ENCODE data around the gene OR9A2.

The OR9A2 gene

DNA sequence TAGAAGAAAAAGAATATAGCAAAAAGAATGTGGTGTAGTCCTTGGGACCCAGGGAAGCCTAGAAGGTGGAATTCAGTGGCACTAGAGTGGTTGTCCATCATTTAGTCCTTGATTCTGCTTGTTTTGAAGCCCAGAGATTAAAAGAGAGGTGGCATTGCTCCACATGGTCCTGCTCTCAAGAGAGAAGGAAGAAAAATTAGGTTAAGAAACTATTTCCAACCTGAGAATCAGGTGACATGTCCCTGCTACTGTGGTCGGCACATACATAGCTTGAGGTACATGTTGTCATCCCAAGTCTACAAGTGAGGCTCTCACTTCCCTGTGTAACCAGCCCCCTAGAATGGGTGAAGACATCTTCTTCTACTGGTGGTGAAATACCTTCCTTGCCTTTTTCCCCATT is at the start of gene OR9A2:
TSS of gene OR9A2 (minus strand) at position 101 of the 400 bp plus-strand sequence. CDS start at position 101, 0 bp downstream.
- ChIA-PET POLR2A (interaction anchor here (1.0 kb wide), 1 partner anchor 16 kb away, joined by 3 read pairs; no protein-coding TSS in a partner anchor), CTCF (interaction anchor here (1.9 kb wide), 1 partner anchor 188 kb away, joined by 9 read pairs; no protein-coding TSS in a partner anchor)
- no peak within 1 kb of the TSS for H3K4me3 ChIP-seq (ENCODE audit: low read depth, low read length)

DNA sequence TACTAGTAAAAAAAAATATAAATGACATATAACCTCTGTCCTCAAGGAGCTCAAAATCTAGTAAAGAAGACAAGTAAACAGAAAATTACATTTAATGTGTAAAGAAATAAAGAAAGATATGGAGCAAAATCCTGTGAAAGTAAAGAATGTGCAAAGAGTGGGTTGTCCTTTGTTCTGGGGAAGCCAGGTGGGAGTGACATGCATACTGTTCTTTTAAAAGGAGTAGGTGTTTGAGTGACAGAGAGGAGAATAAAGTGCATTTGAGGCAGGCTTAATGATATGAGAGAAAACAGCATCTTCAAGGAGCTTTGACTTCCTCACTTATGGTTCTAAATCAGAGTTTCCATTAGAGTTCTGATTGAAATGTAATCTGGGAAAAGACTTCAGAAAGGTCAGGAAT is 47.2 kb upstream of the OR9A2 start:
- ChIA-PET CTCF (interaction anchor here (1.3 kb wide), 1 partner anchor 141 kb away, joined by 4 read pairs; no protein-coding TSS in a partner anchor), POLR2A (no interaction called here)
- no peak for DNase-seq (ENCODE audit: low read depth, low spot score)
- no peak overlapping the region for H3K4me3 ChIP-seq (ENCODE audit: low read depth, low read length)
- TF ChIP-seq, protein P1, sequence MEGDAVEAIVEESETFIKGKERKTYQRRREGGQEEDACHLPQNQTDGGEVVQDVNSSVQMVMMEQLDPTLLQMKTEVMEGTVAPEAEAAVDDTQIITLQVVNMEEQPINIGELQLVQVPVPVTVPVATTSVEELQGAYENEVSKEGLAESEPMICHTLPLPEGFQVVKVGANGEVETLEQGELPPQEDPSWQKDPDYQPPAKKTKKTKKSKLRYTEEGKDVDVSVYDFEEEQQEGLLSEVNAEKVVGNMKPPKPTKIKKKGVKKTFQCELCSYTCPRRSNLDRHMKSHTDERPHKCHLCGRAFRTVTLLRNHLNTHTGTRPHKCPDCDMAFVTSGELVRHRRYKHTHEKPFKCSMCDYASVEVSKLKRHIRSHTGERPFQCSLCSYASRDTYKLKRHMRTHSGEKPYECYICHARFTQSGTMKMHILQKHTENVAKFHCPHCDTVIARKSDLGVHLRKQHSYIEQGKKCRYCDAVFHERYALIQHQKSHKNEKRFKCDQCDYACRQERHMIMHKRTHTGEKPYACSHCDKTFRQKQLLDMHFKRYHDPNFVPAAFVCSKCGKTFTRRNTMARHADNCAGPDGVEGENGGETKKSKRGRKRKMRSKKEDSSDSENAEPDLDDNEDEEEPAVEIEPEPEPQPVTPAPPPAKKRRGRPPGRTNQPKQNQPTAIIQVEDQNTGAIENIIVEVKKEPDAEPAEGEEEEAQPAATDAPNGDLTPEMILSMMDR (IDR thresholded peaks at IDR 0.05; ENCODE audit: insufficient read depth, low read length, missing control alignments) = no peak

More for the DNA sequence above, at the start of gene OR9A2:
- TF ChIP-seq, protein P1 (IDR thresholded peaks at IDR 0.05; ENCODE audit: insufficient read depth, low read length, missing control alignments) = no peak
- DNase-seq (ENCODE audit: low read depth, low spot score) = no peak

- ChIA-PET POLR2A (no interaction called here), CTCF (interaction anchor here (1.3 kb wide), 1 partner anchor 142 kb away, joined by 4 read pairs; no protein-coding TSS in a partner anchor)
- no peak overlapping the region for H3K4me3 ChIP-seq (ENCODE audit: low read depth, low read length)
- no peak for DNase-seq (ENCODE audit: low read depth, low spot score)
- TF ChIP-seq, protein P1 (IDR thresholded peaks at IDR 0.05; ENCODE audit: insufficient read depth, low read length, missing control alignments) = no peak
Observed at GRCh38 chr7:143073556-143073955, 46.6 kb upstream of the OR9A2 start.

- POLR2A ChIA-PET = interaction anchor here (0.6 kb wide), 1 partner anchor 851 kb away, joined by 3 read pairs; no protein-coding TSS in a partner anchor
- no peak overlapping the region for H3K4me3 ChIP-seq (ENCODE audit: low read depth, low read length)
- no peak for DNase-seq (ENCODE audit: low read depth, low spot score)
- CTCF ChIA-PET = no interaction called here
- TF ChIP-seq, protein P1 (IDR thresholded peaks at IDR 0.05; ENCODE audit: insufficient read depth, low read length, missing control alignments) = no peak
Observed at GRCh38 chr7:143069912-143070500, 43.1 kb upstream of the OR9A2 start.

DNA sequence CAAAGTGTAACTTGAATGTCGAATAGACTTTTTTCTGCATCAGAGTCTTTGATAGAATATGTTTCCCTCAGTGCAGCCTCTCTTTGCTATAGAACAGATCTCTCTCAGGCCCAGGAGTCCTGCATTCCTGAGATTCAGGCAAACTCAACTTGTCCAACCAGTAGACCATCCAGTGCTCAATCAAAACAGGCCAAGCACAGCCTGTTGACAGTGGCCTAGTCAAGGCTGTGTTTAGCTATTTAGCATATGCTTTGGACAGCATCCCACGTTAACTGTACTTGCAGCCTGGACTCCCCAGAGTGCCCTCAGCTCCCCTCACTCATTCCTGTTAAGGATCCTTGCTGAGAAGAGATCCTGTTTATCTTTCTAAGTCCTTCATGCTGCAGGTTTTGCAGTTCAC is 41.5 kb upstream of the OR9A2 start:
- TF ChIP-seq, protein P1 (IDR thresholded peaks at IDR 0.05; ENCODE audit: insufficient read depth, low read length, missing control alignments) = no peak
- ChIA-PET POLR2A (no interaction called here), CTCF (interaction anchor here (0.7 kb wide), 1 partner anchor 17 kb away, joined by 3 read pairs; no protein-coding TSS in a partner anchor)
- DNase-seq (ENCODE audit: low read depth, low spot score) = no peak
- no peak overlapping the region for H3K4me3 ChIP-seq (ENCODE audit: low read depth, low read length)

DNA sequence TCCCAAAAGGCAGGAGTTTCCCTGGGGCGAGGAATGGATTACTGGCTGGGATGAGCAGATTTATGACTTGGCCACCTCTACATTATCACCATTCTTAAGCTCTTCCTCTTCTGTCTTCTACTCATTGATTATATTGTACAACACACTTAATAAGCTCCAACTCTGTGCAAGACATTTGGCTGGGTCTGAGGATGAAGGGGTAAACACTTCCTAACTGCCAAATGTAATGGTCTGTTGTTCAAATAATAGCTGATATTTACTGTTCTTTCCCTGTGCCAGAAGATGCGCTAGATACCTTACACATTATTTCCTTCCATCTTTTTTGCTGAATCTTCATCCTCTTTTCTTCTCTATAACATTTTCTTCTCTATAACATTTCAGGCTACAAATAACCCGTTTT is 36.8 kb upstream of the OR9A2 start:
- ChIA-PET POLR2A (no interaction called here), CTCF (interaction anchor here (1.8 kb wide), 1 partner anchor 13 kb away, joined by 6 read pairs; no protein-coding TSS in a partner anchor)
- H3K4me3 ChIP-seq (ENCODE audit: low read depth, low read length) = no peak overlapping the region
- no peak for DNase-seq (ENCODE audit: low read depth, low spot score)
- TF ChIP-seq, protein P1 (IDR thresholded peaks at IDR 0.05; ENCODE audit: insufficient read depth, low read length, missing control alignments) = no peak
